ENCODE data around the gene ZNF787.

The ZNF787 gene

DNA sequence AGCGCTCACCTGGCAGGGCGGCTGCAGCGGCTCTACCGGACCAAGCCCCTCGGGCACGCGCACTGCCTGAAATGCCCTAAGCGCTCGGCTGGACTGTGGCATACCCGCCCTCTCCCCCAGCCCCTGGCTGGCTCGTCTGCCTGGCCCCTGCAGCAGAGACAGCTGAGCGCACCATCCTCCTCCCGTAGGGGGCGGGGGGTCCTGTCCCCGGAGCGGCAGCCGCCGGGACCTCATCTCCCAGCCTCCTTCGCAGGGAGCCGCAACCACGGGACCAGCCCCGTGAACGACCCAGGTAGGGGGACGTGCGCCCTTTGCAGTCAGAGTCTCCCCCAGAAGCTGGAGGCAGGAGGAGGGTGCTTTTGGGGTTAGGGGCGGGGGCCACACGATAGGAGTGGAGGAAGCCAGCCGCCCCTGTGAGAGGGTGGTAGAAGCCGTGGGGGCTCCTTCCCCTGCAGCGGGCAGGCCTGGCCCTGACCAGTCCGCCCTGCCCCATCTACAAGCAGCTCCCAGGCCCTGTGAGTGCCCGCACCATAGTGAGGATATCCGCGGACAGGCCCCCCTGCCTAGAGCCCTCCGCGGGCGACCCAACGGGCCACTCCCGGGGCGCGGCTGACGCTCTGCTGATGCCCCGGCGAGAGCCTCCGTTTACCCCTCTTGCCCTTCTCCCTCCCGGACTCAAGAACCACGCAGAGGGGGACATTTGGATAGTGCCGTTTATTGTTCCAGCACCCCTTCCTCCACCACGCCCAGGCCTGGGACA, 34.2 kb downstream of the ZNF787 start:
- DNase-seq (ENCODE audit: low spot score): no peak

DNA sequence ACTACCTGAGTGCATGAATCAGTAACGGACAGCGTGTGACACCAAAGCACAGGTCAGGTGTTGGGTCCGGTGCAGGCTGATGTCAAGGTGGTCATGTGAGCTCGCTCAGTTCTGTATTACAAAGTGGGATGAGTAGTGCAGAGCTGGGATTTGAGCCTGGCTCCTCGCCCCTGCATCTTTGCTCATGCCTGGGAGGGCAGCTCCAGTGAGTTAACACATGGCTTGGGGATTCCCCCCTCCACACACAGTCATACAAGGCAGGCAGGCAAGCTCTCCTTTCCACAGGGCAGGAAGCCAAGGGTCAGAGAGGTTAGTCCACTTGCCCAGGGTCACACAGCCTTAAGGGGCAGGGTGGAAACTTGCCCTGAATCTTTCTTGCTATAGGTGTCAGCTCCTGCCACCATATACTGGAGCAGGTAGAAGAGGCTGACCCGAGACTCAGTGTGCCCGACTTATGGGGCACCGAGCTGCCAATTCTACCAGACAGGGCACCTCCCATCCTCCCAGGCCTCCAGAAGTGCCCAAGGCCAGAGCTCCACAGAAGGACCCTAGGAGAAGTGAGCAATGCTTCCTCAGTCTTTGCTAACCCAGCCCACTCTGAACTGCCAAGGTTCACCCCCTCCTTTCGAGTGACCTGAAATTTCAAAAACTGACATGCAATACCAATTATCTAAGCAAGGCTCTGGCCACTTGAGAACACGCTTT, 35.4 kb downstream of the ZNF787 start:
- DNase-seq (ENCODE audit: low spot score): no peak

DNA sequence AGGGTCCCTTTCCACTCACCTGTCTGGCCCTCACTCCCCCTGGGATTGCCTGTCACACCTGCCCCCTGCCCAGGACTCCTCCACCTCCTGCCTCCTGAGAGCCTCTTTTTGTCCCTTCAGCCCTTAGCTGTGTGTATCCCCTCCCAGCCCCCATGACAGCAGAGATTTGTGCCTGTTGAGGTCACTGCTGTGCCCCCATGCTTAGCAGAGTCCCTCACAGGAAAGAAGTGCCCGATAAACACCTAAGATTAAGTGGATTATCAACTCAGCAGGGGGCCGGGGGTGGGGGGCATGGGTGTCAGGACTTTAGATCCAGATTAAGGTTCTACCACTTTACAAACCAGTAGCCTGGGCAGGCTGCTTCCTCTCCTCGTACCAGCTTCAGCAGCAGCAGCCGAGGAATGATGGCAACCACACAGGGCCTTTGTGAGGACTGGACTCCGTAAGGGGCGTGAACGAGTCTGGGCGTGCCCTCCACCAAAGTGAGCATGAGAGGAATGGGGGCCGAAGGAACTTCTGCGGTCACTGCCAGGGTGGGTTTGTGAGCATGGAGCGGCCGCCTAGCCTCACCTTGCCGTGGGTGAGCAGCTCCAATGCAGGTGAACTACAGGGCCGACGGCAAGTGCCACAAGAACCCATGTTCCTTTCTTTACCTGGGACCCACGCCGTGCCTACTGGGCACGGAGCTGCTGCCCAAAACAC, 36.1 kb downstream of the ZNF787 start:
- DNase-seq (ENCODE audit: low spot score): no peak

DNA sequence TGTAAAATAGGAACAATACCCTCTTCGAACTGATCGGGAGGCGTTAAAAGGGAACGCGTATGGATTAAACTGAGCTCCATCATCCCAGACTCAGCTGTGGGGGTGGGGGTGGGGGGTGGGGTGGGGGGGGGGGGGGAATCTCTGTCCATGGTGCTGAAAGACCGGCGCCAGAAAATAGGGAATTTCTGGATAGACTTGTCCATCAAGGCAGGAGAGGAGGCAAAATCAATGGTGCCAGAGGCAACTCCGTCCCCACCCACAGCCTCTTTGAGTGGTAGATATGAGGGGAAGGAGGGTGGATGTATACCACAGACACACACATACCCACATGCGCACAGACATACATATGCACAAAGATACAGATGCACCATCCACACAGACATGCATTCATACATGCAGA, 37.4 kb downstream of the ZNF787 start:
- no peak for DNase-seq (ENCODE audit: low spot score)

DNA sequence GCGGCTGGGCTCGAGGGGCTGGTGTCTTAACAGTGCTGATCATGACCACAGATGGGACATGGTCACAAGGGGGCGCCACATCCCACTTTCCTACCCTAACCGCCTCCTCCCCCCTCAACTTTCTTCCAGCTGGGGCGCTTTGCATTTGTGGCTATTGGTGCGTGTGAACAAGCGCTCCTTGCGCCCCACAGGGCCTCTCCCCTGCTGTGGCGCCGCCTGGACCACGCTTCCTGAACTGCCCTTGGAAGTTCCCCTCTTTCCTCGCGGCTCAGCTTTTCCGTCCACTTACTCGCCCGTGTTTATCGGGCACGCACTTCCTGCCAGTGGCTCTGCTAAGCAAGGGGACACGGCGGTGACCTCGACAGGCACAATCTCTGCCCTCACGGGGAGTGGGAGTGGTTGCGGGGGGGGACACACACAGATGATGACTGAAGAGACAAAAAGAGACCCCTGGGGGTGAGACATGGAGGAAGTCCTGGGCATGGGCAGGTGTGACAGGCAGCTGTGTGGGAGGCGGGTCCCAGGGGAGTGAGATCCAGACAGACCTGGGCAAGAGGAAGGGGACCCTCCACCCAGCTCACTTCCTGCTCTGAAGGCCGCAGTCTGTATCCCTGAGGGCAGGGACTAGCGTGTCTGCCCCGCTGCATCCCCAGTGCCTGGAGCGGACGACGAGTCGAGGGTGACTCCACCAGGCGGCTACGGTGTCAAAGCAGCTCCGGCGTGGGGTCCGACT, 40.3 kb downstream of the ZNF787 start:
- DNase-seq (ENCODE audit: low spot score): peak; percentile 86

DNA sequence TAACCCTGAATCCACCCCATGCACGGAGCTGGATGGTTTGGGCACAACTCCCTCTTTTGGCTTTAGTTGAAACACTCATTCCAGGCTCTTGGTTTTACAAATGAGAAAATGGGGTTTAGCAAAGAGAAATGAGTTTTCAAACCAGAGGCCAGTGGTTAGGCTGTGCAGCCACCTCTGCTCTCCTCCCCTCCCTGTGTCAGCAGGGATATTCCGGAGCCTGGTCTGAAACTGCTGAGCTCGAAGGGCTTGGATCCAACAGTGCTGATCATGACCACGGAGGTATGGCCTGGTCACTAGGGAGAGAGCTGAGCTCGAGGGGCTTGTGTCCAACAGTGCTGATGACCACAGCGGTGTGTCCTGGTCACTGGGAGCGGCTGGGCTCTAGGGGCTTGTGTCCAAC, 41.5 kb downstream of the ZNF787 start:
- DNase-seq (ENCODE audit: low spot score): no peak

DNA sequence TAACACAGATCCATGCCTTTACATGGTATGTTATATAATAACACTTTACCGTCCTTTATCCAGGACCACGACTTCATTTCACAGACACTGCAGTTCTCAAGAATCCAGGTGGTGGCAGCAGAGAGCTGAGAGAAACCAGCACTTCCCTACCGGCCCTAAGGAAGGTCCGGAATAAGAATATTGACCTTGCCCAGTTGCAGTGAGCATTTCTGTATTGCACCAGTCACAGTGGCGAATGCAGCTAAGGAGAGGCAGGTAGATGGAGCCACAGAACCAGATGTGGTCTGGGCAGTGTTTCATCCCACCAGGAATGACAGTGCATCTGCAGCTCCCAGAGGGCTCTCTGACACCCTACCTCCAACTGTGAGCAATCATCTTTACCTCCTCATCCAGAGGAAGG, 44.6 kb downstream of the ZNF787 start:
- no peak for DNase-seq (ENCODE audit: low spot score)

DNA sequence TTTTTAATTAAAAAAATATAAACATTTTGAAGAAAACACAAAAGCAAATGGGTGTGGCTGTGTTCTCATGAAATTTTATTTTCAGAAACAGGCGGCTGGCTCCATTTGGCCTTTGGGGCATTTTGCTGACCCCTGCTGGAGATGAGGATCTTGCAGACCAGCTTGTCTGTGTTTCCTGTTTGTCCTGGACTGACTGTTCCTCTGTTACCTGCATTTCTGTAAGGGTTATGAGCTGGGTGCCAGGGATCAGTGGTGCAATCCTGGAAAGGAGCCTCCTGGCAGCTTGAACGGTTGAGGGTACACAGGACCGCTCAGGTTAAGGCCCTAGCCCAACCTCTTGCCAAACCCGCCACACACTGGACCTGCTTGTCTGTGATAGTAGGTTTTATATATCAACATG, 49.9 kb downstream of the ZNF787 start:
- no peak for DNase-seq (ENCODE audit: low spot score)

DNA sequence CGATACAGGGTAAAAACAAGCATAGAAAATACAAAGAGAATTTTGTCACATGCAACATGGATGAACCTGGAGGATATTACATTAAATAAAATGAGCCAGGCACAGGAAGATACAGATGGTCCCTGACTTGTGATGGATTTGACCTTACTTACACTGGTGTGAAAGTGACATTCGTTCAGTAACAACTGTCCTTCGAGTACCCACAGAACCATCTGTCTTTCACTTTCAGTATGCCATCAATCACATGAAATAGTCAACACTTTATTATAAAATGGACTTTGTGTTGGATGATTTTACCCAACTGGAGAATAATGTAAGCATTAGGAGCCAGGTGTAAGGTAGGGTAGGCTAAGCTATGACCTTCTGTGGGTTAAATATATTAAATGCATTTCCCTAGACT, 51.5 kb downstream of the ZNF787 start:
- no peak for DNase-seq (ENCODE audit: low spot score)

DNA sequence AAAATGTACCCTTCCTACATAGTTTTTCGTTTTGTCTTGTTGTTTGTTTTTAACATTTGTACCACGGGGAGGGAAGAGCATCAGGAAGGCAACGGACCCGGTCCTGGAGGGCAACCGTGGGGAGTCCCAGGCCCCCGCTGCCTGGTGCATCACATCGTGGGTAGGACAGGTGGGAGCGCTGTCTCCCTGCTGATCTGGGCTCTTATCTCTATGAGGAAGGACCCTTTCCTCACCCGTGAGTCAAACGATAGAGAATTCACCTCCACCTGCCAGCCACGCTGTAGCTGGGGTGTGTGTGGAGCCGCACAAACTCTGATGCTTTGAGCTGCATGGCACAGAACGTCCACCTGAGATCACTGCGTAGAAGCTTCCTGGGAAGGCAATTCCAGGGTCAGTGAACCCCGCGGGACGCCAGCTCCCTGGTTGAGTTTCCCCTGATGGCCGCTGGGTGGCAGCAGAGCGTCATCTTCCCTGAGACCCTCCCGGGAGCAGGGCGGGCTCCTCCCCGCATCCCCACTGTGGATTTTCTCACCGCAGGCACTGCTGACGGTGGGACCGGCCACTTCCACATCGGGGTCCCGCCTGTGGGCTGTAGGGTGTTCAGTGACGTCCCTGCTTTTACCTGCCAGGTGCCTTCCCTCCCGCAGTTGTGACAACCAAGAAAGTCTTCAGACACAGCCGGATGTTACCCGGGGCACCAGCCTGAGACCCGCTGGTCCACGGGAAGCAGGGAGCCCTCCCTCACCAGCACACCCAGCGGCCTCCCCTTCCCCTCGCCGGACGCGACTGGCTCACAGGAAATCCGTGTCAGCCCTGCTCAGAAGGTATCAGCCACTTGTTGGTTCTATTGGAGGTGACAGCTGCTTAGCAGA, 54.7 kb downstream of the ZNF787 start:
- peak; percentile 84 for DNase-seq (ENCODE audit: low spot score)

DNA sequence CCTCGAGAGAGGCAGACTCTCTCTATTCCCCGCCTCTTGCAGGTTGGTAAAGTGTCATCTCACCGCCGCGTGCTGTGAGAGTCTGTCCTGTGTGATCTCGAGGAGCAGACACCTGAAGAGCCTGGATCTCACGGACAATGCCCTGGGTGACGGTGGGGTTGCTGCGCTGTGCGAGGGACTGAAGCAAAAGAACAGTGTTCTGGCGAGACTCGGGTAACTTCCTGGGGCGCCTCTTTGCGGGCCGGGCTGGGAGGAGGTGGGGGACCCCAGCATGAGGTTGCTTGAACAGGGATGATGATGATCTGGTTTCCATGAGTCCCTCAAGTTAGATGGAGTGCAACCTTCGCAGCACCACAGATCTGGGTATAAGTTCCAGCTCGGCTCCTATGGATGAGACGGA, 67.5 kb downstream of the ZNF787 start:
- no peak for DNase-seq (ENCODE audit: low spot score)

Measured in ecto neural progenitor cell (in vitro differentiated cells).